HG02763 (cell line): ENCODE data around the gene CCL13.
"Not testable (repeated sequence)": the region's sequence is repeated elsewhere in the genome, so short reads cannot be mapped to it uniquely, and the experiment has no call there.

Experiments
- ATAC-seq: cut with Tn5 transposase; IDR thresholded peaks from one replicate; pipeline ENCODE4 v1.9.1; 2021; ENCODE audit warnings: mild to moderate bottlenecking, moderate library complexity; ENCODE audit not compliant: unreplicated experiment

Gene CCL13

GRCh38 chr17:34356194-34356593 is at the start of gene CCL13:
Gene CCL13 (plus strand): TSS chr17:34356480. CDS start chr17:34356527, 47 bp downstream.
- no peak for ATAC-seq

GRCh38 chr17:34307110-34307509 is 49.2 kb upstream of the CCL13 start:
- no peak for ATAC-seq

GRCh38 chr17:34308371-34308770 is 47.9 kb upstream of the CCL13 start:
- no peak for ATAC-seq

DNA sequence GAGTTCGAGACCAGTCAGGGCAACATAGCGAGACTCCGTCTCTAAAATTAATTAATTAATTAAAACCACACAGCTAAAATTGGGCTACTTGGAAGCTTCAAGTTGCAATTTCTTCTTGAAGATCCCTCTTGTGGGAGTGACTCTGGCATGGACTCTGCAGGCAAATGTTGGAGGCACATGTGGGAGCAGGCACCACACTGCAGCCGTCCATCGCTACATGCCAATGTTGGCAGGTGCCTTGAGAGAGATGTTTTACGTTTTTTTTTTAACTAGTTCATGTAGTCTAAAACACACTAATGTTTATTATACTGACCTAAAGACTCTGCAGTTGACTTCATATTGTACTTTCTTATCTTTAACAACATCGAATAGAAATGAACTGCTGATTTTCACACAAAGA is 45.0 kb upstream of the CCL13 start:
- ATAC-seq: no peak

DNA sequence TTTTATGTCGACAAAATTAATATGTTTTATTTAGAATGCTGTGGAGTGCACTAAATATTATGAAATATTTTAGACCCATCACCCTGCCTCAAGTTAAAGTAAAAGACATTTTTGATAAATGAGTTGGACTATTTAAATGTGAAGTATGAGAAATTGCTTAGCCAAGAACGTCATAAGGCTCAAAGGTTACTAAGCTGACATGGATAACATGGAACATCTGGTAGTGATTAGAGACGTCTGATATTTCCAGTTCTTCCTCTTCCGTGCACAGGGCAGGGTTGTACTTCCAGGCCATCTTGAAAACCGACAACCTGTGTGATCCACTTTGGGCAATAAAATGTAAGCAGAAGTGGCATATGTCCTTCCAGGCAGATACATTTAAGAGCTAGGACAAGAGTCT is 44.2 kb upstream of the CCL13 start:
- no peak for ATAC-seq

GRCh38 chr17:34313164-34313563 is 43.1 kb upstream of the CCL13 start:
- no peak for ATAC-seq

GRCh38 chr17:34314279-34314678 is 42.0 kb upstream of the CCL13 start:
- ATAC-seq: no peak

DNA sequence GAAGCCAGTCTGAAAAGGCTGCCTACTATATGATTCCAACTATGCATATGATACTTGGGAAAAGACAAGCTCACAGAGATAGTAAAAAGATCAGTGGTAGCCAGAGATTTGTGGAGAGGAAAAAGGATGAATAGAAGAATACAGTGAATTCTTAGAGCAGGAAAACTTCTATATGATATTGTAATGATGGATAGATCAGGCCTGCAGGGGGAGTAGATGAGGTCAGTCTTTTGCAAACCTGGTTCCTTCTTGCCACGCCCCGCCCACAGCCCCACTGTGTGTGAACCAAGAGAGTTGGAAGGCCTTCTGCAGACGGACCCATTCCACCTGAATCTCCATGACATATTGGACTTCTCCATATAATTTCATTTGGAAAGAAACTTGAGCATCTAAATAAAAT is 37.8 kb upstream of the CCL13 start:
- no peak for ATAC-seq

DNA sequence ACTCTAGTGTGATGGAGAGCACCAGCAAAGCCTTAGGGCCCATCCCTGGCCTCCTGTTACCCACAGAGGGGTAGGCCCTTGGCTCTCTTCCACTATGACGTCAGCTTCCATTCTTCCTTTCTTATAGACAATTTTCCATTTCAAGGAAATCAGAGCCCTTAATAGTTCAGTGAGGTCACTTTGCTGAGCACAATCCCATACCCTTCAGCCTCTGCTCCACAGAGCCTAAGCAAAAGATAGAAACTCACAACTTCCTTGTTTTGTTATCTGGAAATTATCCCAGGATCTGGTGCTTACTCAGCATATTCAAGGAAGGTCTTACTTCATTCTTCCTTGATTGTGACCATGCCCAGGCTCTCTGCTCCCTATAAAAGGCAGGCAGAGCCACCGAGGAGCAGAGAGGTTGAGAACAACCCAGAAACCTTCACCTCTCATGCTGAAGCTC is 37.2 kb upstream of the CCL13 start, which contains the start of gene CCL8:
Gene CCL8 (plus strand): TSS at position 397 of the 445 bp plus-strand sequence. CDS start 67 bp downstream, outside the sequence.
- ATAC-seq: no peak

DNA sequence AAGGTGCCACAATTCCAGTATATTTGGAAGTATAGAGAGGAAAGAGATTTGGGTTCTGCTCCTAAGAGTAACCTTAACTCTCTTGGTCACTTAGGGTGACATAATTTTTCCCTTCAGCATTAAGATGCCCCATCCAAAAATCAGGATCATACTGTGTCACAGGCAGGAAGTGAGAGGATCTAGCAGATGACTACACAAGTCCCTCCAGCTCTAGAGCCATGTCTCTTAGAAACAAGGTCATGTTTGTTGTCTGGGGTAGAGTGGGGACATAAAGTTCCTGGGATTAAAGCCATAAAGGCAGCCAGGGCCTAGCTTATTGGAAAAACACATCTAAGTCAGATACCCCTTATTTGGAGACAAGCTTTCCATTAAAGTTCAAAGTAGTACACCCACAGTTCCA is 34.3 kb upstream of the CCL13 start:
- no peak for ATAC-seq

DNA sequence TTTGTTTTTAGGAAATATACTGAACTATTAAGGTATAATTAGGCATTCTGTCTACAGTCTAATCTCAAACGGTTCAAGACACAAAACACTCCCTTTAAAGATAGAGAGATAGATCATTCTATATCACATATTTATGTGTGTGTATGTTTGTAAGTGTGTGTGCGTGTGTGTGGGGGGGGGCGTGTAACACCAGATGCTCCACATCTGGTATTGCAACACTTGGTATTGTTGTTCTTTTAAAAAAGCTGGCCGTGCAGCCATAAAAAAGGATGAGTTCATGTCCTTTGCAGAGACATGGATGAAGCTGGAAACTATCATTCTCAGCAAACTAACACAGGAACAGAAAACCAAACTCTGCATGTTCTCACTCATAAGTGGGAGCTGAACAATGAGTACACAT is 28.7 kb upstream of the CCL13 start:
- ATAC-seq: not testable (repeated sequence)

GRCh38 chr17:34337701-34338100 is 18.6 kb upstream of the CCL13 start:
- no peak for ATAC-seq

DNA sequence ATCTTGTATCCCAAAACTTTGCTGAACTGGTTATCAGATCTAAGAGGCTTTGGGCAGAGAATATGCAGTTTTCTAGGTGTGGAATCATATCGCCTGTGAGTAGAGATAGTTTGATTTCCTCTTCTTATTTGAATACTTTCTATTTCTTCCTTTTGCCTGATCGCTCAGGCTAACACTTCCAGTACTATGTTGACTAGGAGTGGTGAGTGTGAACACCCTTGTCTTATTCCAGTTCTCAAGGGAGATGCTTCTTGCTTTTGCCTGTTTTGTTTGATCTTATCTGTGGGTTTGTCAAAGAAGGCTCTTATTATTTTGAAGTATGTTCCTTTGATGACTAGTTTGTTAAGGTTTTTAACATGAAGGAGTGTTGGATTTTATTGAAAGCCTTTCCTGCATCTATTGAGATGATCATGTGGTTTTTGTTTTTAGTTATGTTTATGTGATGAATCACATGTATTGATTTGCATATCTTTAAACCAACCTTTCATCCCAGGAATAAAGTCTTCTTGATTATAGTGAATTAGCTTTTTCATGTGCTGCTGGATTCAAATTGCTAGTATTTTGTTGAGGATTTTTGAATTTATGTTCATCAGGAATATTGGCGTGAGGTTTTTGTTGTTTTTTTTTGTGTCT is 17.0 kb upstream of the CCL13 start:
- ATAC-seq: no peak

GRCh38 chr17:34341916-34342315 is 14.4 kb upstream of the CCL13 start:
- ATAC-seq: no peak

DNA sequence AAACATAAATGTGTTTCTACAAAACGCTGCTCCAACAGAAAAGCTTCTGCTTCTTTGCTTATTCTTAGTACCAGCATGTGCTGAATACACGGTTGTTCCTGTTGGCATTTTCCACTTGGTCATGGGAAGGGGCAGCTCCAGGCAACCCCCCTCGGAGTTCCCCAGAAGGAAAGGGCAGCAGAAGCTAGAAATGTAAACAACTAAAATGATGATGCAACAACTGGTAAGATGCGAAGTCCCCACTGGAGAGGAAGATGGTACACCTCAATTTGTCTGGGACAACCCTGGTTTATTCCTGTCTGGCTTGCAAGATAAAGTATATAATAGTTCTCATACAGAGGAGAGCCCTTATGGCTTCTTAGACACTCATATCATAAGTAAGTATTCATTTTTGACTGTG is 9.2 kb upstream of the CCL13 start:
- no peak for ATAC-seq

- no peak for ATAC-seq
Measured at GRCh38 chr17:34349751-34350150, 6.5 kb upstream of the CCL13 start.

GRCh38 chr17:34351096-34351495 is 5.2 kb upstream of the CCL13 start:
- ATAC-seq: no peak

- ATAC-seq: no peak
Measured at GRCh38 chr17:34352191-34352590, 4.1 kb upstream of the CCL13 start.

DNA sequence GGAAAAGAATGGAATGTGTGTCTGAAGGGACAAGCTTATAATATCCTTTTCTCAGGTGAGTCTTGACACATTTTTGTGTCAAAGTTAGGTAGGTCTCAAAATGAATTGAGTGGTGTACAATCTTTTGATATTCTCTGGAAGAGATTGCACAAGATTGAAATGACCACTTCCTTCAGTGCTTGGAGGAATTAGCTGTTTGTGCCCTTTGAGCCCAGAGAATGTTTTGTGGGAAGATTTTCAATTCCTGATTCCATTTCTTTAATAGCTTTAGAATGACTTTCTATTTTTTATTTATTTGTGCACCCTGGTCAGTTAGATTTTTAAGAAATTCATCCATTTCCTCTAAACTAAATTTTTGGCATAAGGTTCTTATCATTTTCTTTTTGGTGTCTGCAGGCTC is 1.6 kb upstream of the CCL13 start:
- no peak for ATAC-seq

DNA sequence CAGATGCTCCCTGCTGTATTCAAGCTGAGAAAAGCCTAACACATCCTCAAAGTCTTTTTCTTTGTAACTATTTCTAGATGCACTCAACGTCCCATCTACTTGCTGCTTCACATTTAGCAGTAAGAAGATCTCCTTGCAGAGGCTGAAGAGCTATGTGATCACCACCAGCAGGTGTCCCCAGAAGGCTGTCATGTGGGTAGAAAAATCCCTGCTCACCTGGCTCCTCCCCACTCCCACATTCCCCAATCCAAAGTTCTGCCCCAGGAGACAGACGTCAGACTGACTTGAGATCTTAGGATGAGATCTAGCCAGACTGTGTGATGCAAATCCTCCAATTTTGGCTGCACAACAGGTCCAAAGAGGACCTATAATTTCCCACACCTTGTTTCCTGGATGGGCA is 1.1 kb downstream of the CCL13 start:
- no peak for ATAC-seq

DNA sequence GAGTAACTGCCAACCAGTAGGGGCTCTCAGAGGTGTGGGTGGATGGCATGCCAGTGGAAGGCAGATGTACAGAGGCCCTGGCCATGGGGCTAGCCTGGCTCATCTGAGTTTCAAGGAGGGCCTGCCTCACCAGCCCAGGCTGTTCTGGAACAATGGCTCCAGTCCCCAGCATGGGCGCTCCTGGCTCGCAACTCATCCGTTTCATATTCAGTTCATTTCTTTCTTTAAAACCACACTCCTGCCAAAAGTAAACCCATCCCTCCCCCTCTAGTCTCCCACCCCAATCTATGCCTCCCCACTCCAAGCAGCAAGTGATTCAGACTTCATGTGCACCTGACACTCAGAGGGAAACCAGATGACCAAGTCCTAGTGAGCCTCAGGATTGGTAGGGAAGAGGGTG is 2.4 kb downstream of the CCL13 start:
- ATAC-seq: no peak

- no peak for ATAC-seq
Measured at GRCh38 chr17:34360601-34361270, 4.5 kb downstream of the CCL13 start.
